ENCODE data around the gene VILL.
"Not testable (repeated sequence)": the region's sequence is repeated elsewhere in the genome, so short reads cannot be mapped to it uniquely, and the experiment has no call there.

Gene VILL

GRCh38 chr3:37964146-37964545 lies 26.4 kb upstream of the VILL start:
- no peaks in the 10 kb centered on the region for H3K36me3 ChIP-seq (ENCODE audit: control insufficient read depth, insufficient read depth, low read length)
- peaks cover 23% of the 10 kb centered on the region for H3K4me1 ChIP-seq (ENCODE audit: control insufficient read depth, insufficient read depth, low read length)

GRCh38 chr3:37964716-37965115 lies 25.9 kb upstream of the VILL start:
- Histone ChIP-seq H3K36me3 (ENCODE audit: control insufficient read depth, insufficient read depth, low read length) (no peaks in the 10 kb centered on the region), H3K27me3 (ENCODE audit: control insufficient read depth, insufficient read depth, low read length) (no peaks in the 10 kb centered on the region), H3K4me3 (ENCODE audit: low read depth, low read length) (no peak overlapping the region), H3K27ac (ENCODE audit: low read depth, low read length) (no peak overlapping the region), H3K4me1 (ENCODE audit: control insufficient read depth, insufficient read depth, low read length) (peaks cover 23% of the 10 kb centered on the region), H3K9ac (ENCODE audit: low read length) (no peak overlapping the region), H3K9me3 (ENCODE audit: control insufficient read depth, insufficient read depth, low read depth, low read length) (no peaks in the 10 kb centered on the region)

More at GRCh38 chr3:37964146-37964545, 26.4 kb upstream of the VILL start:
- Histone ChIP-seq H3K4me3 (ENCODE audit: low read depth, low read length) (no peak overlapping the region), H3K9me3 (ENCODE audit: control insufficient read depth, insufficient read depth, low read depth, low read length) (no peaks in the 10 kb centered on the region), H3K9ac (ENCODE audit: low read length) (no peak overlapping the region), H3K27me3 (ENCODE audit: control insufficient read depth, insufficient read depth, low read length) (no peaks in the 10 kb centered on the region), H3K27ac (ENCODE audit: low read depth, low read length) (no peak overlapping the region)

- H3K27me3 ChIP-seq (ENCODE audit: control insufficient read depth, insufficient read depth, low read length) = no peaks in the 10 kb centered on the region
- no peaks in the 10 kb centered on the region for H3K9me3 ChIP-seq (ENCODE audit: control insufficient read depth, insufficient read depth, low read depth, low read length)
- H3K27ac ChIP-seq (ENCODE audit: low read depth, low read length) = no peak overlapping the region
- H3K4me1 ChIP-seq (ENCODE audit: control insufficient read depth, insufficient read depth, low read length) = peaks cover 8% of the 10 kb centered on the region
- no peak overlapping the region for H3K9ac ChIP-seq (ENCODE audit: low read length)
- no peak overlapping the region for H3K4me3 ChIP-seq (ENCODE audit: low read depth, low read length)
- H3K36me3 ChIP-seq (ENCODE audit: control insufficient read depth, insufficient read depth, low read length) = no peaks in the 10 kb centered on the region
Observed at GRCh38 chr3:37967260-37967881, 23.2 kb upstream of the VILL start.

GRCh38 chr3:37968199-37968598 lies 22.4 kb upstream of the VILL start:
- Histone ChIP-seq H3K9me3 (ENCODE audit: control insufficient read depth, insufficient read depth, low read depth, low read length) (no peaks in the 10 kb centered on the region), H3K27ac (ENCODE audit: low read depth, low read length) (no peak overlapping the region), H3K4me3 (ENCODE audit: low read depth, low read length) (no peak overlapping the region), H3K27me3 (ENCODE audit: control insufficient read depth, insufficient read depth, low read length) (no peaks in the 10 kb centered on the region), H3K4me1 (ENCODE audit: control insufficient read depth, insufficient read depth, low read length) (peaks cover under 1% of the 10 kb centered on the region; the same call in 1 of the 2 replicates), H3K36me3 (ENCODE audit: control insufficient read depth, insufficient read depth, low read length) (no peaks in the 10 kb centered on the region), H3K9ac (ENCODE audit: low read length) (no peak overlapping the region)

GRCh38 chr3:37968813-37969595 lies 21.6 kb upstream of the VILL start:
- no peak overlapping the region for H3K4me3 ChIP-seq (ENCODE audit: low read depth, low read length)
- H3K9ac ChIP-seq (ENCODE audit: low read length) = no peak overlapping the region
- no peaks in the 10 kb centered on the region for H3K36me3 ChIP-seq (ENCODE audit: control insufficient read depth, insufficient read depth, low read length)
- no peaks in the 10 kb centered on the region for H3K9me3 ChIP-seq (ENCODE audit: control insufficient read depth, insufficient read depth, low read depth, low read length)
- H3K27me3 ChIP-seq (ENCODE audit: control insufficient read depth, insufficient read depth, low read length) = no peaks in the 10 kb centered on the region
- H3K4me1 ChIP-seq (ENCODE audit: control insufficient read depth, insufficient read depth, low read length) = peaks cover 8% of the 10 kb centered on the region; the same call in 1 of the 2 replicates
- no peak overlapping the region for H3K27ac ChIP-seq (ENCODE audit: low read depth, low read length)

- Histone ChIP-seq H3K9ac (ENCODE audit: low read length) (no peak overlapping the region), H3K27me3 (ENCODE audit: control insufficient read depth, insufficient read depth, low read length) (no peaks in the 10 kb centered on the region), H3K27ac (ENCODE audit: low read depth, low read length) (no peak overlapping the region), H3K36me3 (ENCODE audit: control insufficient read depth, insufficient read depth, low read length) (no peaks in the 10 kb centered on the region), H3K4me1 (ENCODE audit: control insufficient read depth, insufficient read depth, low read length) (peaks cover 8% of the 10 kb centered on the region; the same call in 1 of the 2 replicates), H3K9me3 (ENCODE audit: control insufficient read depth, insufficient read depth, low read depth, low read length) (no peaks in the 10 kb centered on the region), H3K4me3 (ENCODE audit: low read depth, low read length) (no peak overlapping the region)
Observed at GRCh38 chr3:37969596-37970100, 20.9 kb upstream of the VILL start.

- Histone ChIP-seq H3K9ac (ENCODE audit: low read length) (no peak overlapping the region), H3K27ac (ENCODE audit: low read depth, low read length) (no peak overlapping the region), H3K9me3 (ENCODE audit: control insufficient read depth, insufficient read depth, low read depth, low read length) (no peaks in the 10 kb centered on the region), H3K4me3 (ENCODE audit: low read depth, low read length) (no peak overlapping the region), H3K27me3 (ENCODE audit: control insufficient read depth, insufficient read depth, low read length) (no peaks in the 10 kb centered on the region), H3K4me1 (ENCODE audit: control insufficient read depth, insufficient read depth, low read length) (peaks cover 8% of the 10 kb centered on the region; the same call in 1 of the 2 replicates), H3K36me3 (ENCODE audit: control insufficient read depth, insufficient read depth, low read length) (peaks cover 3% of the 10 kb centered on the region)
Observed at GRCh38 chr3:37970802-37971201, 19.8 kb upstream of the VILL start.

GRCh38 chr3:37971467-37971866 lies 19.1 kb upstream of the VILL start:
- Histone ChIP-seq H3K27ac (ENCODE audit: low read depth, low read length) (no peak overlapping the region), H3K9ac (ENCODE audit: low read length) (no peak overlapping the region), H3K9me3 (ENCODE audit: control insufficient read depth, insufficient read depth, low read depth, low read length) (no peaks in the 10 kb centered on the region), H3K27me3 (ENCODE audit: control insufficient read depth, insufficient read depth, low read length) (no peaks in the 10 kb centered on the region), H3K4me3 (ENCODE audit: low read depth, low read length) (no peak overlapping the region), H3K36me3 (ENCODE audit: control insufficient read depth, insufficient read depth, low read length) (peaks cover 7% of the 10 kb centered on the region), H3K4me1 (ENCODE audit: control insufficient read depth, insufficient read depth, low read length) (peaks cover 8% of the 10 kb centered on the region; the same call in 1 of the 2 replicates)

GRCh38 chr3:37972056-37972455 lies 18.5 kb upstream of the VILL start:
- H3K36me3 ChIP-seq (ENCODE audit: control insufficient read depth, insufficient read depth, low read length); H3K27ac ChIP-seq (ENCODE audit: low read depth, low read length); H3K4me3 ChIP-seq (ENCODE audit: low read depth, low read length); H3K27me3 ChIP-seq (ENCODE audit: control insufficient read depth, insufficient read depth, low read length); H3K9me3 ChIP-seq (ENCODE audit: control insufficient read depth, insufficient read depth, low read depth, low read length); H3K4me1 ChIP-seq (ENCODE audit: control insufficient read depth, insufficient read depth, low read length); H3K9ac ChIP-seq (ENCODE audit: low read length): not testable (repeated sequence)

GRCh38 chr3:37973246-37974054 lies 17.1 kb upstream of the VILL start:
- Histone ChIP-seq H3K27ac (ENCODE audit: low read depth, low read length) (no peak overlapping the region), H3K4me3 (ENCODE audit: low read depth, low read length) (no peak overlapping the region), H3K27me3 (ENCODE audit: control insufficient read depth, insufficient read depth, low read length) (no peaks in the 10 kb centered on the region), H3K36me3 (ENCODE audit: control insufficient read depth, insufficient read depth, low read length) (peaks cover 10% of the 10 kb centered on the region), H3K9ac (ENCODE audit: low read length) (no peak overlapping the region), H3K4me1 (ENCODE audit: control insufficient read depth, insufficient read depth, low read length) (peaks cover 8% of the 10 kb centered on the region; the same call in 1 of the 2 replicates), H3K9me3 (ENCODE audit: control insufficient read depth, insufficient read depth, low read depth, low read length) (no peaks in the 10 kb centered on the region)
